K562 treated with DMSO at 1 percent for 48 hours (cell line): ENCODE results near the gene RNF181. TPM values are rescaled to one million over a fixed set of nuclear protein-coding genes. Genes with fewer than 3 reads are reported as not detected.

ENCODE experiments used
- total RNA-seq: library from RNA; unstranded; fragments of 300-600 nt; gene quantifications from 2 replicates; pipeline ENCODE4 v1.2.3, GENCODE V29; 2022; ENCODE audit warnings: low replicate concordance; ENCODE audit errors: extremely low read depth

The RNF181 gene, protein sequence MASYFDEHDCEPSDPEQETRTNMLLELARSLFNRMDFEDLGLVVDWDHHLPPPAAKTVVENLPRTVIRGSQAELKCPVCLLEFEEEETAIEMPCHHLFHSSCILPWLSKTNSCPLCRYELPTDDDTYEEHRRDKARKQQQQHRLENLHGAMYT
- not detected in 2 replicates for total RNA-seq

DNA sequence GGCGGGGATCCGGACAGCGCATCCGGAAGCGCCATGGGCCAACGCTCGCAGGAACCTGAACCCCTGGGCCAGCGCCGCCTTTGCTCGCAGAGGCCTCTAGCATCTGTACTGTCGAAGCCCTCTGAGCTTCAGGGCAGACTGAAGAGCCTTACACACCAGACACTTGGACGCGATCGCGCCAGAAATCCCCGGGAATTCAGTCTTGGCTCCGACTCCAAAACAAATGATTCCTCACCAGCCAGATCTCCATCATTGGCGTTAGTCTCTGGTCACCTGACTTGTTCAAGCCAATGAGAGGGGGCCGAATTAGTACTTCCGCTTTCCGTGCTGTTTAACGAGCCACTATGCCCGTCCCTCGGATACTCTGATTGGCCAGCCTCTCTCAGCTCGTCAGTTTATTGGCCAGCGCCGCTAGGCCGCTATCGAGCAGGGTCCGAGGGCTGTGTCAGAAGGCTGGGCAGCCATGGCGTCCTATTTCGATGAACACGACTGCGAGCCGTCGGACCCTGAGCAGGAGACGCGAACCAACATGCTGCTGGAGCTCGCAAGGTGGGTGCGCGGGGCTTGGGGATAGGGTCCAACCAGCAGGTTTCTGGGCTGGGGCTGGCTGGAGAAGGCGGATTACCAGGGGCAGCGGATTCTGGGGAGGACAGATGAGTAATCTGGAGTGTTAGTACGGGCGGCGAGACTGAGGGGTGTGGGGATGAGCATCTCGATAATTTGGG is at the start of gene RNF181:
Gene RNF181 (plus strand): TSS at position 445 of the 725 bp plus-strand sequence. CDS start 19 bp downstream, at position 464.

DNA sequence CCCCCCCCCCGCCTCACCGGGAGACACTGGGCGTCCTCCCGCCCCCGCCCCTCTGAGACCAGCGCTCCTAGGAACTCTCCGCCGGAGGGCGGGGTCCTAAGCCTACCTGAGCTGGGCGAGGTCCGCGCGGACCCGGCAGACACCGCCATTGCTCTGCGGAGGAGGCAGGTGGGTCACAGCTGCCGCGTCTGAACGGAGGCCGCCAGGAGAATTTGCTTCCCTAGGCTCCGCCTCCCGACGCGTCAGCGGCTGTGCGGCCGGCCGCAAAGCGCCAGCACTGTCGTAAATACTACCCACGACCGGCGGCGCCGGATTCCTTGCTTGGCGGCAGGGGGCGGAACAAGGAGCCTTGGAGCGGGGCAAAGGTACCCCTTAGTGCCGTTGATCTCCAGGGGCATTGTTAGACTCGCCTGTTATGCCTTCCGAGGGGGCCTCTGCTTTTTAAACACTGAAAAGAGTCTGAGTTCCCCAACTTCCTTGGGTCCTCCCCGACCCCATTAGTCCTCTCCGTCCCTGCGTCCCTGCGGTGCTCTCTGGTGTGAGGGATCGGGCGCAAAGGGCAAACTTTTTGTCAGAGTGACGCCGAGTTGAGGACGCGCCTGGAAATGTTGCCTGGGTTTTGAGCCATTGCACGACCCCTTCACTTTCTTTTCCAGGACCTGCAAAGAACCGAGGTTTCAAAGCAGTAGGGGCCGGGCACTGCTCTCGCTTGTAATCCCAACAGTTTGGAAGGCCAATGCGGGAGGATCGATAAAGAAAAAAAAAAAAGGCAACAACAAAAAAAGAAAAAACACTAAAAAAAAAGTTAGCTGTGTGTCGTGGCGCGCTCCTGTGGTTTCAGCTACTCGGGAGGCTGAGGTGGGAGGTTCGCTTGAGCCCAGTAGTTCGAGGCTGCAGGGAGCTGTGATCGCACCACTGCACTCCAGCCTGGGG is 34.0 kb upstream of the RNF181 start, which contains the start of gene GGCX:
Gene GGCX (minus strand): TSS at position 214 of the 933 bp plus-strand sequence. CDS start 65 bp downstream, at position 149.

DNA sequence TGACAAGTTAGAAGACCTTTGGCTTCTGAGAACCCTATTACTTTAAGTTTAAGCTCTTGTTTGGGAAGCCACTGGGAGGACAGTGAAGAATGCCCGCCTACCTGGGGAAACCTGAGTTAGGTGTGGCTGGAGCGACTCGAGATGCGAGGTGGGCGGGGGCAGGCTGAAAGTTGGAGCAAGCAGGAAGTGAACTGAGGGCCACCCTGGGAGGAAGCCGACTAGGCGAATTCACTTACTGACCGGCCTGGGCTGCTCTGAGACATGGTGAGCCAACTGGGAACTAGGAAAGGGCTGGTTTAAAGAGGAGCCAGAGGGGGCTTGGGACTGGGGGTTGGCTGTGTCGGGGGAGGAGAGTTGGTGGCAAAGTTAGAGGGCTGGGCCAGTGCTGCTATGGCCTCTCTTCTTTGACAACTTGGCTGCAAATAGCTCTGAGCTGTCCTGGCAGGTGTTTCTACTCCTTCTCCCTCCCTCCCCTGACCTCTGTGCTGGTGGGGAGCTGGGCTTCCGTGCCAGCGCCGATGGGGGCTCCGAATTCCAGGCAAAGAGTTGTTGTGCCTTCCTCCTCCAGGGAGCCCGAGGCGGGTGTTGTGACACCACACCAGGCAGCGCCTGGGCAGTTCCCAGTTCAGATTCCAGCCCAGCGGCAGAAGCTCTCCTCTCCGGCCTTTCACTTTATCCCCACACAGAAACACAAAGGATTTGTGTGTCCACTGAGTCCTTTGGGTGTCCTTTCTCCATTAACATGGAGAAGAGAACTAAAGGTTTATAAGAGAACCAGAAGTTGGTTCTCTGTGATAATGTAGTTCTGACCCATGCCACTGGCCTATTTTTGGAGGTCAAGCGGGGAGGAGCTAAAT is 17.9 kb upstream of the RNF181 start, which contains the start of gene VAMP8:
Gene VAMP8 (plus strand): TSS at position 201 of the 857 bp plus-strand sequence. CDS start 61 bp downstream, at position 262.

DNA sequence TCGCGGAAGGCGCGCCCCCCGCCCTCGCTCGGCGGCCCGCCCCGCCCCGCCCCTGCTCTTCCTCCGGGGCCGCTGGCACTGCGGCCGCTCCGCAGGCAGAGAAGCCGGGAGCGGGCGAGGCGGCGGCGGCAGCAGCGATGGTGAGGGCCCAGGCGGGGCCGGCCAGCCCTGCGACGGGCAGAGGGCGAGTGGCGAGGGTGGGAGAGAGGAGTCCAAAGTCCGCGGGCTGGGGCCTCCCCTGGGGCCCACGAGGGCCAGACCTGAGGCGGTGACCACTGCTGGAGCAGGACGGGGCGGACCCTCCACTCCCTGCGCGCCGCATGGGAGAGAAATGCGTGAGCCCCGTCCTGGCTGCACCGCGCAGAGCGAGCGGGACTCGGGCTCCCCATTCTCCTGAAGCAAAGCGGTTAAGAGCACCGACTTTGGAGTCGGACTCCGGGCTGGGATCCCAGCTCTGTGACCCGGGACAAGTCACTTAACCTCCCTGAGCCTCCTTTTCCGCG is 11.1 kb upstream of the RNF181 start, which contains the start of gene VAMP5:
Gene VAMP5 (plus strand): TSS at position 78 of the 503 bp plus-strand sequence. CDS start 60 bp downstream, at position 138.

GRCh38 chr2:85602476-85603234 is 7.1 kb downstream of the RNF181 start, which contains the start of gene TMEM150A:
Gene TMEM150A, minus strand, starts transcription at chr2:85602698. Its CDS starts 750 bp downstream, at chr2:85601948.

DNA sequence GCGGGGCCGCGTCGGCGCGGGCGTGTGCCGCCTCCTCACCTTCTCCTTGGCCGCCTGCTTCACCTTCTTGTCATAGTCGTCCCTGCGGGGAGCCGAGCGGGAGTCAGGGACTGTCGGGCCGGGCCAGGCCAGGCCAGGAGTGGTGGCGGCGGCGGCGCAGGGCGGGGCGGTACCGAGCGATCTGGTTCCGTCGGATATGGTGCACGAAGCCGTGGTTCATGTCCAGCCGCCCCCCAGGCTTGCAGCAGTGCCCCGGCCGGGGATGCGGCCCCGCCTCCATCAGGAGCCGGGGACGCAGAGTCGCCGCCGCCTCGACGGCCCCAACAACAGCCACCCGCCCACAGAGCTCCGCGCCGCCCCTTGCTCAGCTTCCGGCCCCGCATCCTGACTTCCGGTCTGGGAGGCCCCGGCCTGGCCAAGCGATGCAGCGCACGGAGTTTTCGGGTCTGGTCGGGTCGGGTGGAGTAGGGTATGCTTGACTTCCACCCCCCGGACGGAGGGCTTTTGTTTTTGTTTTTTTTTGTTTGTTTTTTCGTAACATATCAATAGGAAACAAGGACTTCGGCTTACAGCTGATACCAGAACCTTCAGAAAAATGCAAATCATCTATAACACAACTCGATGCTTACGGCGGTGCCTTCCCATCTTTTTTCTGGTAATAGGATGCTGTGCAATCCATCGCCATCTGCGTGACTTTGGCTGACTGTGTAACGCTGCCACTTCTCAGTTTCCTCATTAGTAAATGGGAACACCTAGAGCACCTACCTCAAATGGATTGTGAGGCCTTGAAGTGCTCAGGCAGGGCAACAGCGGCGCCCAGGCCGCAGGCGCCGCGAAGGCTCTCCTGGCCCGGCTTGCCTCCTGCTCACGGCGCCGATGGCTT is 16.4 kb downstream of the RNF181 start, which contains the start of gene C2orf68:
Gene C2orf68 (minus strand): TSS at position 362 of the 883 bp plus-strand sequence. CDS start 82 bp downstream, at position 280.

Other genes with a start within 250 kb of the RNF181 start
- 438 TPM in 1 of 2 replicates, not detected in the other for gene RETSAT, start 241.2 kb upstream of the RNF181 start, total RNA-seq
- not detected in 2 replicates for gene ELMOD3, start 241.0 kb upstream of the RNF181 start, total RNA-seq
- not detected in 2 replicates for gene CAPG, start 185.4 kb upstream of the RNF181 start, total RNA-seq
- gene SH2D6, start 177.0 kb upstream of the RNF181 start, total RNA-seq = not detected in 2 replicates
- gene MAT2A, start 56.6 kb upstream of the RNF181 start, total RNA-seq = not detected in 2 replicates
- not detected in 2 replicates for gene GGCX, start 34.3 kb upstream of the RNF181 start, total RNA-seq
- gene VAMP8, start 18.2 kb upstream of the RNF181 start, total RNA-seq = not detected in 2 replicates
- gene VAMP5, start 11.3 kb upstream of the RNF181 start, total RNA-seq = not detected in 2 replicates
- gene TMEM150A, start 7.0 kb downstream of the RNF181 start, total RNA-seq = not detected in 2 replicates
- not detected in 2 replicates for gene C2orf68, start 16.3 kb downstream of the RNF181 start, total RNA-seq
- gene USP39, start 20.4 kb downstream of the RNF181 start, total RNA-seq = not detected in 2 replicates
- gene SFTPB, start 72.5 kb downstream of the RNF181 start, total RNA-seq = not detected in 2 replicates
- not detected in 2 replicates for gene GNLY, start 98.6 kb downstream of the RNF181 start, total RNA-seq
- not detected in 2 replicates for gene ATOH8, start 158.2 kb downstream of the RNF181 start, total RNA-seq